Occipital lobe (tissue), 2 donors: ENCODE measurements around the gene LIN9. TPM values are rescaled to one million over a fixed set of nuclear protein-coding genes. Genes with fewer than 3 reads are reported as not detected.
A peak's percentile ranks its signal among the peaks of the same experiment; 100 is the strongest.

Experiments
- DNase-seq: peaks from one replicate; lab custom pipeline; 2025; lab: John Stamatoyannopoulos, UW
- total RNA-seq: library from RNA; depleted of rRNA; stranded (reverse); fragments of >200 nt; gene quantifications from one replicate; pipeline ENCODE4 v1.2.3, GENCODE V29; 2014

Gene LIN9
- total RNA-seq, 1 donor from 2014 or later: 20.1 TPM

DNA sequence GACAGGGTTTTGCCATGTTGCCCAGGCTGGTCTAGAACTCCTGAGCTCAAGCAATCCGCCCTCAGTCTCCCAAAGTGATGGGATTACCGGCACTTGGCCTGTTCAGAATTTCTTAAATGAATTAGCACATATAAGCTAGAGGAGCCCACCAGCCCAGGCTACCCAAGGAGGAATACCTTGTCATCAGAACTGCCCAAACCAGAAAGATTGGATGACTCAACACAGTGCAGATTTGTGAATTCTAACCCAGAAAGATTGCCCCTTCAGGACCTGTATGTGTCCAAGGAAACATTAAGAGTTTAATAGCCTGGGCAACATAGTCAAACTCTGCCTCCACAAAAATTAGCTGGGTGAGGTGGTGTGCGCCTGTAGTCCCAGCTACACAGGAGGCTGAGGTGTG lies 14.0 kb upstream of the LIN9 start:
- no peak for DNase-seq

DNA sequence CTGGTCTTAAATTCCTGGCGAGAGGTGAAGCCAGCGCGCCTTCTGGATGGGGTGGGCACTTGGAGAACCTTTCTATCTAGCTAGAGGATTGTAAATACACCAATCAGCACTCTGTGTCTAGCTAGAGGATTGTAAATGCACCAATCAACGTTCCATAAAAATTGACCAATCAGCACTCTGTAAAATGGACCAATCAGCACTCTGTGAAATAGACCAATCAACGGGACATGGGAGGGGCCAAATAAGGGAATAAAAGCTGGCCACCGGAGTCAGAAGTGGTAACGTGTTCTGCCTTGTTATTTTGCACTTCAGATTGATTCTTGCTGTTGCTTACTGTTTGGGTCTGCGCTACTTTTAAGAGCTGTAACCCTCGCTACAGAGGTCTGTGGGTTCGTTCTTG lies 12.0 kb upstream of the LIN9 start:
- DNase-seq: no peak

DNA sequence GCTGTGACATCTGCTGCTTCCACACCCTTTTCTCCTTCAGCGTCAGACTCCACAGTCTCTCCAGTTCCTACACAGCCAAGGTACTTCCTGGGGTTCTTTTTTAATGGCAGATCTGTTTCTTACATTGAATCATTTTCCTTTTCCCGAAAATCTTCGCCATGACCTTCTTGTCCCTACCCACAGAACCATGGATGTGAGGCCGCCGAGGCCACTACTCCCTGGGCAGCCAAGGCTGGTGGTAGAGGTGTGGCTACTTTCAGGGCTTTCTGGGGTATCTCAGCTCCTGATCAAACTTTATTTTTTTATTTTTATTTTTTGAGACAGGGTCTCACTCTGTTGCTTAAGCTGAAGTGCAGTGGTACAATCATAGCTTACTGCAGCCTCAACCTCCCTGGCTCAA lies 9.5 kb upstream of the LIN9 start:
- no peak for DNase-seq

DNA sequence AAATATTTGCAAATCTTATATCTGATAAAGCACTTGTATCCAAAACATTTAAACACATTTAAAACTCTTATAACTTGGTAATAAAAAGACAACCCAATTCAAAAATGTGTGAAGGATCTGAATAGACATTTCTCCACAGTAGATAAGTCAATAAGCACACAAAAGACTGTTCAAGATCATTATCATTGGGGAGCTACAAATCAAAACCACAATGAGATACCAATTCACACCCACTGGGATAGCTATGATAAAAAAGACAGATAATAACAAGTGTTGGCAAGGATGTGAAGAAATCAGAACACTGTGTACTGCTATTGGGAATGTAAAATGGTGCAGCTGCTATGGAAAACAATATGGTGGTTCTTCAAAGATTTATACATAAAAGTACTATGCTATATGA lies 5.1 kb upstream of the LIN9 start:
- no peak for DNase-seq

DNA sequence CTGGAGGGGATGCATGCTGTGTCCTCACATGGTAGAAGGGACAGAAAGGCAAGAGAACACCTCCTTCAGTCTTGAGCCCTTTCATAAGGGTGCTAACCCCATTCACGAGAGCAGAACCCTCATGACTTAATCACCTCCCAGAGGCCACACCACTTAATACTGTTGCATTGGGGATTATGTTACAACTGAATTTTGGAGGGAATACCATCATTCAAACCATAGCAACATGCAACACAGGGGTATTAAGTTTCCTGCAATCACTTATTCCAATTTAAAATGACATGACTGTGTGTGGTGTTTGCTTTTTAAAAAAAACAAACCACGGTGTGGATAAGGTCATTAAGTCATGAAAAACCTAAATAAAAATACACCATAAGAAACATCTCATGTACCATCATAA lies 3.1 kb upstream of the LIN9 start:
- DNase-seq: no peak

DNA sequence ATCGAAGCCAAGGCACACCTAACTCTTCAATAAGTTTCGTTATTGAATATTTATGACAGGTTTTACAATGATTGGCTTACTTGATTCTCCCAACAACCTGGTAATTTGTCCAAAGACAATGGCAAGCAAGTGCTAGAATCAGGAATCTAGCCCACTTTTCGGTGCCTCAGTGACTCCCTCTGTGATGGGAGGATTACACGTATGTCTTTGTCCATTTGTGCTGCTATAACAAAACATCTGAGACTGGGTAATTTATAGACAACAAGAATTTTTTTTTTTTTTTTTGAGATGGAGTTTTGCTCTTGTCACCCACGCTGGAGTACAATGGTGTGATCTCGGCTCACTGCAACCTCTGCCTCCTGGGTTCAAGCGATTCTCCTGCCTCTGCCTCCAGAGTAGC lies 2.4 kb upstream of the LIN9 start:
- DNase-seq: no peak

DNA sequence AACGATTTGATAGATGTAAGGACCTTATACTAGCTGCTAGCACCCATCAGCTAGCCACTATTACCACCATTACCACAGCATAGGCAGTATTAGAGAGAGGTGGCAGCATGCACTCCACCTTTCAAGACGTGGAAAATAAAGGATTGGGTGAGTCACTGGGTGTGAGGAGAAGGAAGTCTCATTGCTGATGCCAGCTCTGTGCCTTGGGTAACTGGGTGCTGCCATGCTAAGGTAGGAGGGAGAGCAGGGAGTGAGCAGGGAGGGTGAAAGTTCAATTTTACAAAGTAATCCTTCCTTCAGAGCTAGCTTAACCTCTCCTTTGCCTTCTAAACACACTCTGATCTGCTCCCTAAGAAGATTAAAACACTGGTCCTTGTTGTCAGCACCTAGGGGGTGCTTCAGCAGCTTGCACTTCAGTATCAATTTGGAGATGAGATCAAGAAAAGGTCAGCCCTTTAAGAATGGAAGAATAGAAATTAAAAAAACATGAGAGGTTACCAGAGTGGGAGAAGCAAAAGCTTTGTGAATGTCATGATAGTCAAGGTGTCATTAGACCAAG lies 1.8 kb upstream of the LIN9 start:
- no peak for DNase-seq

DNA sequence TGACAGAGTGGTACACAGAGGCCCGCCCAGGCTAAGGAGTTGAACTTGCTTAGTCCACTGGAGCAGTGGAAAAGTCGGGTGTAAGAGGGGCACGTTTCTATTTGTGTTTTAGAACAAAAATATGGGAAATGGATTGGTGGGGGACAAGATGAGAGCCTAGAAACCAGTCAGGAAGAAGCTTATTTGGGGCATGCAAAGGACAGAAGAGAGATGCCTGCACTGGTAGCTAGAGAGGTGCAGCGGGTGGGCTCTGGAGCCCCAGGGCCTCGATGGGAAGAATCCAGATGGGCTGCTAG lies 1.2 kb upstream of the LIN9 start:
- no peak for DNase-seq

DNA sequence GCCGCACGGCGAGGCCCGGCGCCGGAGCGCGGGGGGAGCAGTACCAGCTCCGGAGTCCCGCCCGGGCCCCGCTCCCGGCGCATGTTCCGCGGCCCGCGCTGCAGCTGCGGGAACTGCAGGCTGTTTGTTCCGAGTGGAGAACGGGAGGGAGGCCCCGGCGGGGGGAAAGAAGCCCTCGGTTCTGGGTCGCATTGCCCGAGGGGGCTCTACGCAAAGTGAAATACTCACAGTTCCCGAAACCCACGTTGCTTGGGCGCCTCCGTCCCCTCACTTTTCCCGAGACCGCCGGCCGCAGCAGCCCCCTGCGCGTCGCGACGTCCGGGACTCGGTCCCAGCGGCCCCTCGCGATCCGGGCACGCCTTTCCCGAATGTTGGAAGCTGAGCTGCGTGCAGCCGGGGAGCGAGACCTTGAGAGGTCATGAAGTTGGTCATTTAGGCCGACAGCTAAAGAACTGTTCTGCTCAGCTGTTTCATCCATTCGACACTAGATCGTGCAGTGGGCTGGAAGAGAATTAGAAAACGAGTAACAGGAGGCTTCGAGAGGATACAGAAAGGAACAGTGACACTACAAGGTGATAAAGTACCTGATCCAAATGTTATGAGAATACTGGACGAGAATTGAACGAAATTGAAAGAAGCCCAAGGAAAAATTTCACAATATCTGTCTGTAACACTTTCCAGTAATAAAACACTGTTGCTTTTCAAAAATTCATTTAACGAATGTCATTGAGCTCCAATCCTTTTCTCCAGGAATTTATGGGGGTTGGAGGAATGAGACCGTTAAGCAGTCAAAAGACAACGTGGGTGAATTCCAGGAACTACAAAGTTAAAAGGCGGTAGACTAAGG lies 657 bp upstream of the LIN9 start:
- peak; percentile 38 for DNase-seq

DNA sequence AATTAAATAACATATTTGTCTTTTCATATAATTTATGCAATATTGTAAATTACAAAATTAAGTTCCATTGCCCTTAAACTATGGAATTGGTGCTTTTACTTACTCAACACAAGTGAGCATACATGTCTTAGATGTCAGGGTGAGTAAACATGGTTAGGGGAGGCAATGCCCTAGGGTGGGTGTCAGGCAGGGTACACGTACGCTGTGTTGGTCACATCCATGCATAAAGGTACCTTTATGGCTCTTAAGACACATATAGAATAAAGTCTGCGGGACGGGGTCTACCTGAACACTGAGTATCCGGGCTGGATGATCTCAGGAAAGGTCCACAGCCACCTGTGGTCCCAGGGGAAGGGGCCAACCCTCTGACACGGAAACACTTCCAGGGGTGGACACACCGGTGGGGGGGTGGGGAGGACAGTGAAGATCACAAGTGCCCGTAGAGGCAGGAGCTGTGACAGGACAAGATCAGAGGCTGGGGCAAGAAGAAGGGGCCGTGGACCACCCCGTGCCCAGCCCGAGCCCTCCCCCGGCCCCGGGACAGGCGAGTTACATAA lies 720 bp downstream of the LIN9 start:
- peak; percentile 24 for DNase-seq

DNA sequence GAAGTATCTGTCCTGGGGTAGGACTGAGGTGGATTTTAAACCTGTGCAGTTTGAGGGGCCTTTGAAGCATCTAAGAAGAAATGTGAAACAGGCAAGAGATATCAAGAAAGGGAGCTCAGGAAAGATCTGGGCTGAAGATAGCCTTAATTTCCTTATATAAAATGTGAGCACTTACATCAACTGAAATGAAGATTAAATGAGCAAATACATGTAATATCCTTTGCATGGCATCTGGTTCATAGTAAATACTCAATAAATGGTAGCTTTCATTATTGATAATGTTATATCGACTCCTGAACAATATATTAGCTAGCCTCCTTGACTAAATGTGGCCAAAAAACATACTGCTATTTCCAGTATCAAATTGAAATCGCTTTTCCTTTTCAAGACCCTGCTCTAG lies 2.5 kb downstream of the LIN9 start:
- DNase-seq: no peak

DNA sequence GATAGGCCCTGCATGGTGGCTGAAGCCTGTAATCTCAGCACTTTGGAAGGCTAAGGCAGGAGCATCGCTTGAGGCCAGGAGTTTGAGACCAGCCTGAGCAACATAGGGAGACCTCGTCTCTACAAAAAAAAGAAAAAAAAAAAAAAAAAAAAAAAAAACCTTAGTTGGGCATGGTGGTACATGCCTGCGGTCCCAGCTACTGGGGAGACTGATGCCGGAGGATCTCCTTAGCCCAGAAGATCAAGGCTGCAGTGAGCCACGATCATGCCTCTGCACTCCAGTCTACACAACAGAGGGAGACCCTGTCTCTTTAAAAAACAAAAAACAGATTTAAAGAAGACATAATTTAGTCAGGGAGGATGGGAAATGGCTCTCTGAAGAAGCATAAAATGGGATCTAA lies 3.8 kb downstream of the LIN9 start:
- no peak for DNase-seq

DNA sequence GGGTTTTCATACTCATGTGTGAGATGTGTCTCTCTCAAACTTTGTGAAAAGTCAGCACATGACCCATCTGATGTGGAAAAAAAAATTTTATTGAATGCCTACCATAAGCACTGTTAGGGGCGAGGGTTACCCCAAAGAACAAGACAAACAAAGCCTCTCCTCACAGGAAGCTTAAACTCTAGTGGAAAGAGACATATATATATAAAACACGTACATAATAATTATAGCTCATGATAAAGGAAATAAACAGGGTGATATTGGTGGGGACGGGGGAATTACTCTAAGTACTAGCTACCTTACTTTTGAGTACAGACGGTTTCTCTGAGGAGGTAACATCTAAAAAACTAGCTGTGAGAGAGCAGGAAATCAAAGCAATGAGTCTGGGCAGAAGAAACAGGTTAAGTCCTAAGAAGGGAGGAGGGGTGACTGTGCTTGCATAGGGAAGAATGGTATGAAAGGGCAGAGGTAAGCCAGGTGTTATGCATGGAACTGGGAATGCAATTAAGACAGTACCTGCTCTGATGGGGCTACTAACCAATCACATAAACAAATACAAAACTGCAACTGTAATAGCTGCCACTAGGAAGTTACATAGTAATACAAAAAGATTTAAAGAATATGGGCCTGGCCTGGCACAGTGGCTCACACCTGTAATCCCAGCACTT lies 4.5 kb downstream of the LIN9 start:
- DNase-seq: no peak

DNA sequence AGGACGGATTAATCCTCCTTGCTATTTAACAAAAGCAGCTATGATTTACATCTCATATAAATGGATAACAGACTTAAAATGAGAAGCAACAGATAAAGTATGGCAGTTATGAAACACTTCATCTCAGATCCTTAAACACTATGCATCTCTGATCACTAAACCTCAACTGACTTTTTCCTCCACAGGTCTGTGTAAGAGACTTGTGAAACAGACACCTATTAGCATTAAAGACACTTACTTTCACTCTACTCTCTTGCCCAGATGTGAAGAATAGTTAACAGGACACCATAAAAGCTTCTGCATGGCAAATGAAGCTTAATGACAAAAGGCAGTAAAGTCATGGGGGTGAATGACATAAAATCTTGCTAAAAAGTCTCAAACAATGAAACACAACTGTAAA lies 6.2 kb downstream of the LIN9 start:
- no peak for DNase-seq

DNA sequence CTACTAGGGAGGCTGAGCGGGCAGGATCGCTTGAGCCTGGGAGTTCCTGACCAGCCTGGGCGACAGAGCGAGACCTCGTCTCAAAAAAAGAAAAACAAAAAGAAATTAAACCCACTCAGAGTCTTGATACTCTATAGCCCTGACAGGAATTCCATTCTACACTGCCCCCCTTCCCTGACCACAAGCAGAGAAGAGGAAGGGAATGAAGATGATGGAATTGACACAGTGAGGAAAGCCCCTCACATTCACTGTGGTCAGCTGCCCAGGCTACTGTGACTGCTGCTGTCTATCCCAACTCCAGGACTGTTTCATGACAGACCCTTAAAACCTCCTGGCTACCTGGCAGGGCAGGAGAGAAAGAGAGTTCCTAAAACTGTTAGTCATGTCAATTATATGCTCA lies 12.1 kb downstream of the LIN9 start:
- no peak for DNase-seq

DNA sequence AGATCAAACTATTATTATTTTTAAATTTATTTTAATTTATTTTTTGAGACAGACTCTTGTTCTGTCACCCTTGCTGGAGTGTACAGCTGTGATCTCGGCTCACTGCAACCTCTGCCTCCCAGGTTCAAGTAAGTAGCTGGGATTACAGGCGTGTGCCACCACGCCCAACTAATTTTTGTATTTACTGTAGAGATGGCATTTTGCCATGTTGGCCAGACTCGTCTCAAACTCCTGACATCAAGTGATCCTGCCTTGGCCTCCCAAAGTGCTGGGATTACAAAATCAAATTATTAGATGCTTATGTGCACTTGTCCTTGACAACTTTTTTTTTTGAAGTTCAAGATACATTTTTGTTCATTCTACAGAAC lies 15.4 kb downstream of the LIN9 start:
- no peak for DNase-seq

DNA sequence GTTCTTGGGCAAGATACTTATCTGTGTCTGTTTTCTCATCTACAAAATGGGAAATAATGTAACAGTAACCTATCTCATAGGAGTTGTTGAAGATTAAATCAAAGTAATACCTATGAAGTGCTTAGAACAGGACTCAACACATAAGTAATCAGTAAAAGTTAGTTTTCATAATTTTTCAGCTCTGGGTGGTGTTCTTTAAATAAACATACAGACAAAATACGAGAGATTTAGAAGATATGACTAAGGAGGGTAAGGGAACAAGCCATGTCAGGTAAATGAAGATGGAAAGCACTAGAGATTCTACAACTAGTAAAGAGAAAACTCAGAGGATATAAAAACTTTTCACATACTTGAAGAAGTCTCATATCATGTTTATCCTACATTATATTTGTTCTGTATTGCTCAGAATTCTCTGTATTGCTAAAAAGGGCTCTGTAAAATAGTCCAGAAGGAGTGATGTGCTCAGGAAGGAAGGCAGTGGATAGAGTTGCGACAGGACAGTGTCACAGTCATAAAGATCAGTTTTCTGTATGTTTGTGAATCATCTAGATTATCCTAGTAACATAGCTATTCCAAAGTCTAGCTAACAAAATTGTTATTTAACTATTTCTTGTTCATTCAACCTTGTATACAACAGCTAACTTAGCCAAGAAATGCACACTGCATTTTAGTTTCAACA lies 16.0 kb downstream of the LIN9 start:
- no peak for DNase-seq

DNA sequence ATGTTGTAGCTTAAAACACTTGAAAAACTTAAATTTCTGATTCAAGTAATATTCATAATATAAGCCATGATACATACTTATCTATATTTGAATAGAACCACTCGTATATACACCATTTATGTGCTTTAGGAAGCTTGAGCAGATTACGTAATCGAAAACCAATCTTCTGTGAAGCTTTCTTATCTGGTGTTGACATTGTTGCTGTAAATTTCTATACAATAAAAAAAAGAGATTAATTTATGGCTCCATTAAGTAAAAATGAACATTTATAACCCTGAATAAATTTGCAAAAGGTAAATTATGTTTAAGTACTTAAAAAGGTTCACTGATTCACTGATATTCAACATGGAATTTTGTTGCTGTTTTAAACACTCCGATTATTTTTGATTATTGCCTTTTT lies 21.4 kb downstream of the LIN9 start:
- no peak for DNase-seq

DNA sequence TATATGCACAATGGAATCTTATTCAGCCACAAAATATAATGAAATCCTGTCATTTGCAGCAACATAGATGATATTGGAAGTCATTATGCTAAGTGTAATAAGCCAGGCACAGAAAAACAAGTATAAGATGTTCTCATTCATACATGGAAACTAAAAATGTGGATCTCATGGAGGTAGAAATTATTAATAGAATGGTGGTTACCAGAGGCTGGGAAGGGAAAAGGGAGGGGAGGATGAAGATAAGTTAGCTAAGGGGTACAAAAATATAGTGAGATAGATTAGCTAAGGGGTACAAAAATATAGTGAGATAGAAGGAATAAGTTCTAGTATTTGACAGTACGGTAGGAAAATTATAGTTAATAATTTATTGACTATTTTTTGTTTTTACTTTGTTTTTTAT lies 27.9 kb downstream of the LIN9 start:
- DNase-seq: no peak

DNA sequence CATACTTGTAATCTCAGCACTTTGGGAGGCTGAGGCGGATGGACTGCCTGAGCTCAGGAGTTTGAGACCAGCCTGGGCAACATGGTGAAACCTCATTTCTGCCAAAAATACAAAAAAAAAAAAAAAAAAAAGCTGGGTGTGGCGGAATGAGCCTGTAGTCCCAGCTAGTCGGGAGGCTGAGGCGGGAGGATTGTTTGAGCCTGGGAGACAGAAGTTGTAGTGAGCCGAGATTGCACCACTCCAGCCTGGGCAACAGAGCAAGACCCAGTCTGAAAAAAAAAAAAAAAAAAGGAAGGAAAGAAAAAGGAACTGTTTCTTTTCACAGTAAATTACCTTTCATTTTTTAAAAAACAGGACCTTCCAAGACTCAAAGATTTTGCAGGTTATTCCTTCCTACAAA lies 29.5 kb downstream of the LIN9 start:
- no peak for DNase-seq

DNA sequence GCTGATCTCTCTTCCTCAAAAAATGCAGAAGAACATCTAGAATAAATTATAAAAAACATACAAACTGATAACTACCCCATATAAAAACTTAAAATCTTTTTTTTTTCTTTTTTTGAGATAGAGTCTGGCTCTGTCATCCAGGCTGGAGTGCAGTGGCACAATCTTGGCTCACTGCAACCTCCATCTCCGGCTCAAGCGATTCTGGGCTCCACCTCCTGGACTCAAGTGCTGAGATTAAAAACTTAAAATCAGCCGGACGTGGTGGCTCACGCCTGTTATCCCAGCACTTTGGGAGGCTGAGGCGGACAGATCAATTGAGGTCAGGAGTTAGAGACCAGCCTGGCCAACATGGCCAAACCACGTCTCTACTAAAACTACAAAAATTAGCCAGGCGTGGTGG lies 31.1 kb downstream of the LIN9 start:
- no peak for DNase-seq

DNA sequence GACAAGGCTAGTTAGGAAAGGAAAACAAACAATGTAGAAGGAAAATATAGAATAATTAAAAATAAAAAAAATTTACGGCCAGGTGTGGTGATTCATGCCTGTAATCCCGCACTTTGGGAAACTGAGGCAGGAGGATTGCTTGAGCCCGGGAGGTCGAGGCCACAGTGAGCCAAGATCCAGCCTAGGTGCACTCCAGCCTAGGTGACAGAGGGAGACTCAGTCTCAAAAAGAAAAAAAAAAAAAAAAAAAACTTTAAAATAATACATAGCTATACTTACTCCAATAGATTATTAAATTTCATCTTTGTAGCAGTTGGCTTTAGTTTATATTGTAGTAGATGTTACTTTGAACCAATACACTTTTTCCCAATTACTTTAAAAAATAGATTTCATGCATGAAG lies 32.0 kb downstream of the LIN9 start:
- DNase-seq: no peak
